ENCODE results near the gene DYNC2LI1.
A peak's percentile ranks its signal among the peaks of the same experiment; 100 is the strongest.

The DYNC2LI1 gene

DNA sequence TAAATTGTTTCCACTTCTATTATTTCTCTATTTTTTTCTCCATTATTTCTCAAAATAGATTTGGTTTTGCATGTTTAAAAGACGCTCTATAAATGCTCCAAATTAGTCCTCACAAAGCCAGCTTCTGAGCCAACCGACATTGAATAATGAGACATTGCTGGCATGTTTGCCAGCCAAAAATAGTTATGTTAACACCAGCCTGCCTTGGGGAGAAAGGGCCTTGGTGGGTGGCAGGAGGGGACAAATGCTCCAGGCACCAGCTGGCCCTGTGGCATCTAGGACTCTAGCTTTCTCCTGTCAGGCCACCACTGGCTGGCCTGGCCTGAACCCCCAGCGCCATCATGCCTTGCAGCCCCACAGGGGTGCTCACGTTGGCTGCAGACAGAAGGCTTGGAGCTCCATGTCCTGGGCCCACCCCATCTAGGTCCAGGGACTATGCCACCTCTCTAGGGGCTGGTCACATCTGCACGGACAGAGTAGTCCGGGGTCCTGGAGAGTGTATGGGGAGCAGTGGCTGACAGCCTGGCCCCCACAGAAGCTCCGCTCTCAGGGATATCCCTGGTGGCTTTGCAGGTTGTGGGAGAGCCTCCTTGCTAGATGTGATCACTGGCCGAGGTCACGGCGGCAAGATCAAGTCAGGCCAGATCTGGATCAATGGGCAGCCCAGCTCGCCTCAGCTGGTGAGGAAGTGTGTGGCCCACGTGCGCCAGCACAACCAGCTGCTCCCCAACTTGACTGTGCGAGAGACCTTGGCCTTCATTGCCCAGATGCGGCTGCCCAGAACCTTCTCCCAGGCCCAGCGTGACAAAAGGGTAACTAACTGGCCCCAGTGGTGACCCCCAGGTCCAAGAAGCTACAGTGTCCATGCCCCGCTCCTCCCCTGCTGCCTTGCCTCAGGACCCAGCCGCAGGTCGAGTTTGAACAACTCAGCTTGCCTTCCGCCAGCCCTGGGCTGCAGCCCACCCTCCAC is 77.5 kb downstream of the DYNC2LI1 start:
- DNase-seq: peak; percentile 39

DNA sequence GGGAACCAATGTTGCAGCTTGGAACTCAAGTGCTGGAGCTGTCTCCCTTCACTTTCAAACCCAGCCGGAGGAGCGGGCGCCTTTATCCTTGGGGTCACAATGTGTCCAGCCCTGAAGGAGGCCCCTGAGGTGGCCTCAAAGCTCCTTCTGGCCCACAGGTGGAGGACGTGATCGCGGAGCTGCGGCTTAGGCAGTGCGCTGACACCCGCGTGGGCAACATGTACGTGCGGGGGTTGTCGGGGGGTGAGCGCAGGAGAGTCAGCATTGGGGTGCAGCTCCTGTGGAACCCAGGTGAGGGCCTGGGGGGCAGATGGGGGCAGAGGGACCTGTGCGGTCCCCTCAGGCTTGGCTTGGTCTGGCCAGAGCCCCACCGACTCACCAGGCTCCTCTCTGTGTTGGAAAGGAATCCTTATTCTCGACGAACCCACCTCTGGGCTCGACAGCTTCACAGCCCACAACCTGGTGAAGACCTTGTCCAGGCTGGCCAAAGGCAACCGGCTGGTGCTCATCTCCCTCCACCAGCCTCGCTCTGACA is 78.4 kb downstream of the DYNC2LI1 start:
- no peak for DNase-seq

DNA sequence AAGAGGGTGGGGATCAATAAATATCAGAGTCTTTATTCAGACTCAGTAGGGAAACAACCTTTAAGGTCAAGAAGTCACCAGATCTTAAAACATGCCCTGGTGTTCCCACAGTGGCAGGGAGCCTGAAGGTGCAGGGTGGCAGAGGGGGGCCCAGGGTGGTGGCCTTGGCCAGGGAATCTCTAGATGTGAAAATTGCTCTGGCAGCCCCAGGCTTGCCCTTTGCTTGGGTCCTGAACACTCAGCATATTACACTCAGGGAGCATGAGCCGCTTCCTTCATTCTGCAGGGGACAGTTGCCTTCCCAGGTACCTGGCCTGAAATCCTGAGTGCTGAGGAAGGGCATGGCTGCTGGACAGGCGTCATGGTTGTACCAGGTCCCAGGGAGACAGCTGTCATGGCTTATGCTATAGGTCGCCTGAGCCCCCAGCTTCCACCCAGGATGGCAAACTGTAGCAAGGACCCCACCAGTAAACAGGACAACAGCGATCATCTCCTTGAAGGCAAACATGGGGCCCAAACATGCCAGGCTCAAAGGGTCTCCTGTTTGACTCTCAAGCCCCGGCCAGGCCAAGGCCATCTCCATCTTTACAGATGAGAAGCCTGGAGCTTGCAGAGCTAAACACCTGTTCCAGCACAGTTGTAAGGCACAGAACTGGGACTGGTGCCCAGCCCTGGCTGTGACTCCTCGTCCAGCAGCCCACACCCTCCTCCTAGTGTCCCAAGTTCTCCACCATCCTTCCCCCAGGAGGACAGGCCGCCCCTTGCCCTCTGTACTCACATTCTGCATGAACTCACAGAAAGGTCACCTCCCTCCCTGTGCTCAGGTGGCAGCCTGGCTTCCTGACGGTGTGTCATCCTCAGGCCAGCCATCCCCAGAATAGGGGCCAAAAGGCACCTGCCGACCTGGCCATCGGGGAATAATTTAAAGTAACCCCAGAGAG is 79.6 kb downstream of the DYNC2LI1 start:
- DNase-seq: peak; percentile 17

DNA sequence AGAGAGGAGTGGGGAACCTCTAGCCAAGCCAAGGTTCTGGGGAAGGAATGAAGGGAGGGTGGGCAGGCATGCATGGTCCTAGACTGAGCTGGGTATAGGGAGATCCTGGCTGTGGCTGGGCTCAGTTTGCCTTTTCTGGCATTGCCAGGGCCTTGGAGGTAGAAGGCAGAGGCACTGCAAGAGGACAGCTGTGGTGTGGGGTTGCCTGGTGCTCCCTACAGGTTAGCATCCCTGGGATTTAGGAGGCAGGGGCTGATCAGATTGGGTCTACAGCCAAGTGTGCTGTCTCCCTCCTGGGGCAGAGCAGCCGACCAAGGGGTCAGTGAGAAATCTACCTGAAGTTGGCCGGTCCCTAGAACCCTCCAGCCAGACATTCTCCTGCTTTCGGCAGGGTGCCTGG is 80.8 kb downstream of the DYNC2LI1 start:
- DNase-seq: peak; percentile 17

- no peak for DNase-seq
These were observed 81.5 kb downstream of the DYNC2LI1 start for GRCh38 chr2:43855292-43855691.

Data from activated CD8-positive, alpha-beta memory T cell treated with anti-CD3 and anti-CD28 coated beads, Interleukin-2, amount 50 U/mL, for 48 hours (primary cell).